GM10248 (cell line): ENCODE measurements around the gene ETS1.

ENCODE experiments used
- CTCF ChIA-PET: fragments of 300-600 bp; sonication (Branson Sonifier 250); formaldehyde crosslinking; extraction: SDS; loops from one replicate; lab custom pipeline; 2021; ENCODE audit warnings: antibody characterized with exemption; lab: Yijun Ruan, JAX
- POLR2A ChIA-PET: fragments of 350-650 bp; sonication (Branson Sonifier 250); formaldehyde crosslinking; extraction: SDS; loops from one replicate; lab custom pipeline; 2020; ENCODE audit warnings: antibody characterized with exemption; lab: Yijun Ruan, JAX
- DNase-seq: peaks from one replicate; pipeline ENCODE4 v3.0.0; 2012; ENCODE audit errors: extremely low spot score
- TF ChIP-seq, protein P1 (sequence below): IDR thresholded peaks from 2 replicates; pipeline ENCODE4 v1.5.1; 2012; ENCODE audit warnings: mild to moderate bottlenecking, low read depth; ENCODE audit errors: extremely low read depth, missing control alignments, control extremely low read depth

ETS1 gene

GRCh38 chr11:128419012-128419767, 168.2 kb downstream of the ETS1 start:
- TF ChIP-seq, protein P1, sequence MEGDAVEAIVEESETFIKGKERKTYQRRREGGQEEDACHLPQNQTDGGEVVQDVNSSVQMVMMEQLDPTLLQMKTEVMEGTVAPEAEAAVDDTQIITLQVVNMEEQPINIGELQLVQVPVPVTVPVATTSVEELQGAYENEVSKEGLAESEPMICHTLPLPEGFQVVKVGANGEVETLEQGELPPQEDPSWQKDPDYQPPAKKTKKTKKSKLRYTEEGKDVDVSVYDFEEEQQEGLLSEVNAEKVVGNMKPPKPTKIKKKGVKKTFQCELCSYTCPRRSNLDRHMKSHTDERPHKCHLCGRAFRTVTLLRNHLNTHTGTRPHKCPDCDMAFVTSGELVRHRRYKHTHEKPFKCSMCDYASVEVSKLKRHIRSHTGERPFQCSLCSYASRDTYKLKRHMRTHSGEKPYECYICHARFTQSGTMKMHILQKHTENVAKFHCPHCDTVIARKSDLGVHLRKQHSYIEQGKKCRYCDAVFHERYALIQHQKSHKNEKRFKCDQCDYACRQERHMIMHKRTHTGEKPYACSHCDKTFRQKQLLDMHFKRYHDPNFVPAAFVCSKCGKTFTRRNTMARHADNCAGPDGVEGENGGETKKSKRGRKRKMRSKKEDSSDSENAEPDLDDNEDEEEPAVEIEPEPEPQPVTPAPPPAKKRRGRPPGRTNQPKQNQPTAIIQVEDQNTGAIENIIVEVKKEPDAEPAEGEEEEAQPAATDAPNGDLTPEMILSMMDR: no peak
- DNase-seq: no peak
- ChIA-PET CTCF (interaction anchor here (0.6 to 2.2 kb wide), 8 partner anchors 14 to 412 kb away, joined by 3 to 6 read pairs (median 3); no protein-coding TSS in a partner anchor), POLR2A (interaction anchor here (0.8 kb wide), 1 partner anchor 10 kb away, joined by 3 read pairs; no protein-coding TSS in a partner anchor)

DNA sequence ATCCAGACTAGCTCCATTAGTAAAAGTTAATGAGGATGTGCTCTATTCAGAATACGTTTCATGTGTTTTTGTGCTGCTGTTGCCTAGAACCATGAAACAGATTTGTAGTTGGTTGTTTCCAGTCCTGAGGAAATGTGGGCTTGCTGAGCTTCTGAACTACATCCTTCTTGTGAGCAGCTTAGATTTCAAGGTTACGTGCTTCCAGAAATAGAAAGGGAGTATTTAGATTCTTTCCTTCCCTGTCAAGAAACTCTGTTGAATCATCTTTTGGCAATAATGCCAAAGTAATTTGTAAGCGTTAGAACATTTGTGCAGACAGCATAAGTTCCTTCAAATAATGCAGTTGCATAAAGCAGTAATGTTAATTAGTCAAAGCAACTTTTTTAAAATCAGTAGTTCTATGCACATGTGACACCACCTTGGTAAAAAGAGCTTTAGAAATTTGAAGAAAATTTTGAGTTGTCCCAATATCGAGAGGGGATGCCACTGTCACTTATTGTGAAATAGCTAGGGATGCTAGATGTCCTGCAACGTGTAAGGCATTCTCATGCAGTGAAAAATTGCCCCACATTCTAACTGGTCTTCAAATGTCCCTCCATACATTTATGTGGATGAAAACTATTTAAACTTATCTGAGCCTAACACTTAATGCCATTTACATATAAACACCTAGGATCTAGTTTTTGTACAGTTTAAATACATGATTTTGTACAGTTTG, 169.6 kb downstream of the ETS1 start:
- TF ChIP-seq, protein P1: no peak
- DNase-seq: no peak
- POLR2A ChIA-PET: no interaction called here
- CTCF ChIA-PET: interaction anchor here (1.0 to 2.2 kb wide), 7 partner anchors 12 to 81 kb away, joined by 3 to 6 read pairs (median 4); no protein-coding TSS in a partner anchor

GRCh38 chr11:128416976-128417375, 170.4 kb downstream of the ETS1 start:
- CTCF ChIA-PET: interaction anchor here (1.1 to 2.1 kb wide), 4 partner anchors 12 to 127 kb away, joined by 3 to 6 read pairs (median 5); no protein-coding TSS in a partner anchor
- no peak for DNase-seq
- POLR2A ChIA-PET: no interaction called here

GRCh38 chr11:128415539-128415938, 171.8 kb downstream of the ETS1 start:
- DNase-seq: no peak
- TF ChIP-seq, protein P1: no peak
- ChIA-PET CTCF (interaction anchor here (1.6 to 2.1 kb wide), 3 partner anchors 13 to 125 kb away, joined by 4 to 6 read pairs (median 6); no protein-coding TSS in a partner anchor), POLR2A (no interaction called here)

More at GRCh38 chr11:128416976-128417375, 170.4 kb downstream of the ETS1 start:
- TF ChIP-seq, protein P1: no peak

DNA sequence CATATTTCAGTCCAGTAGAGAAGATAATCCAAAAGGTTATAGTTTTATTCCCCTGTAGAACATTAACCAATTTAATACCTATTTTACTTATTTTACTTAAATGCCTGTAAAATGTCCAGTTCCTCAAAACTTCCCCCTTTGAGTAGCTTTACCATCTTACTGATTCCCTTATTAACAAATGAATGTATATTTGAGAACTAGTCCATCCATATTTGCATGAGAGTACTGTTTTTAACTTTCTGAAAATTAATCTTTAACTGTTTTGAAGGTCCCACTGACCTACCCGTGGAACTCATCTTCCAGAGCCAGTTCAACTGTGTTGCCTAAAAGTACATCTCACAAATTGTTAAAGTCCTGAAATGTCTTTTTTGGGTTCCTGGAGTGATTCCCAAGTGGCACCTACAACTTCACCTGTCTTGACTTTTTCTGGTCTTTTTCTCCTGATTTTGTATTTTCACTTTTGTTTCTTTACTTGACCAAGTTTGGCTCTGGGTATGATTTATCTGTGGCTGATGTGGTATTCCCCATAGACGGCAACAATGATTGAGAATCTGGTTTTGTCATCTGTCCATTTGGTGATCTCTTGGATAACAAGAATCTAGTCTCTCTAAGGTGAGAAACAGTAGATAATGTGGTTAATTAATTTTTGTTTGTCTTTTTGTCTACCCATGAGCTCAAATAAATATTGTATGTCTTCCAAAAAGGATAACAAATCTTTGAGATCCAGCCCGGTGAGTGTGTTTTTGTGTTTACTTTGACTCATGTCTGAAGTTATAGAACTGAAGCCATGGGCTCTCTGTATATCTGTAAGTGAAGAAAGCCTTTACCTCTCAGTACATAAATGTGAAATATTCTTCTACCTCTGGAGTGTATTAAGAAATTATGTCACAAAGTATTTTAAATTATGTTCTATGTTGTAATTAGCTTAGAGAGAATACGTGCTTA, 174.2 kb downstream of the ETS1 start:
- DNase-seq: no peak
- TF ChIP-seq, protein P1: no peak
- POLR2A ChIA-PET: no interaction called here
- CTCF ChIA-PET: interaction anchor here (1.1 to 3.3 kb wide), 3 partner anchors 10 to 255 kb away, joined by 3 to 11 read pairs (median 4); no protein-coding TSS in a partner anchor

- TF ChIP-seq, protein P1: no peak
- no peak for DNase-seq
- ChIA-PET POLR2A (no interaction called here), CTCF (interaction anchor here (1.1 to 3.3 kb wide), 6 partner anchors 9 to 254 kb away, joined by 3 to 11 read pairs (median 4); no protein-coding TSS in a partner anchor)
Observed at GRCh38 chr11:128411812-128412211, 175.5 kb downstream of the ETS1 start.
